Umbilical cord (tissue), 2 donors: Measurements from ENCODE around the gene WDR4. TPM values are rescaled to one million over a fixed set of nuclear protein-coding genes. Genes with fewer than 3 reads are reported as not detected.
"Not testable (repeated sequence)": the region's sequence is repeated elsewhere in the genome, so short reads cannot be mapped to it uniquely, and the experiment has no call there.

Source experiments
- DNase-seq: peaks from one replicate; pipeline ENCODE4 v3.0.0-alpha.2; 2015; ENCODE audit warnings: low spot score
- total RNA-seq: library from RNA; depleted of rRNA; stranded (reverse); fragments of >200 nt; gene quantifications from one replicate; pipeline ENCODE4 v1.2.3, GENCODE V29; 2014; ENCODE audit warnings: low replicate concordance; ENCODE audit not compliant: insufficient read depth

WDR4 gene
- total RNA-seq, 1 donor from 2014 or later, result 18.5 TPM

DNA sequence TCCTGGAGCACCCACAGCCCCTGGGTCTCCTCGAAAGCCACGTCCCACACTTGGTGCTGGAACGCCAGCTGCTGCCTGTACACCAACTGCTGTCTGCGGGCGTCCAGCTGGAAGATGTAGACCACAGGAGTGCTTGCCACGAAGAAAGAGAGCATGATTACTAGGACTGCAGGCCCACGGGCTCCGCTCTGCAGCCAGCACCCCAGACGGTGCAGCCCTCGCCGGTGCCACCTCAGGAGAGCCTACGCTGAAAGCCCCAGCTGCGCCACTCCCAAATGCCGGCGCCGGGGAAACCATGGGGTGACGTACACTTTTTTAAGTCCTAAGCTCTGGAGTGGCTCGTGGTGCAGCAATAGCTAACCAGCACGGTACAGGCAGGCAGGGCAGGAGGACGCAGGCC is 25.7 kb downstream of the WDR4 start:
- no peak for DNase-seq

DNA sequence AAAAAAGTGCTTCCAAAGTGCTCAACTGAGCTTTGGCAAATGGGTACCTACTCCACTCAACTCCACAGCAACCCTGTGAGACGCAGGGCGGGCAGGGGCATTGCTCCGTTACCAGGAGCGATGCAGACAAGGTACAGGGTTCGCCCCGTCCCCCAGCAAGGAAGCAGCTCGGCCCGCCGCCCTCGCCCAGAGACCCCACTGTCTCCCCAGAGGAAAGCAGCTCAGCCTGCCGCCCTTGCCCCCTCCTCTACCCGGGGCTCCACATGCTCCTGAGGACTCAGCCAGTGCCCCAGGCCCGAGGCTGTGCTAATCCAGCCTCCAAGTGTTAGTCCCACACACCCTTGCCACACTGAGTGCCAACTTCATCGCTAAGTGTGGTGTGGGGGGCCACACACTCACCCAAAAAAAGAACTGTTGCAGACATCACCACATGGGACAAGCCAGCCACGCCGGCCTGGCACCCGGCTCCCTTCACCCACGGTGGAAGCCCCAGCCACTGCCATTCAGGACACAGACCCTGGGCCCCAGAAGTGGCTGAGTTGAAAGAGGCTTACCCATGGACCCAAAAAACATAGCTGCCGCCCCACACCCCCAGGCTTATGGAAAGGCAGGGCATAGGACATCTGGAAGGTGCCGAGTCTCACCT is 26.3 kb downstream of the WDR4 start:
- DNase-seq, result no peak

GRCh38 chr21:42851812-42852665 is 27.3 kb downstream of the WDR4 start:
- DNase-seq, result no peak

DNA sequence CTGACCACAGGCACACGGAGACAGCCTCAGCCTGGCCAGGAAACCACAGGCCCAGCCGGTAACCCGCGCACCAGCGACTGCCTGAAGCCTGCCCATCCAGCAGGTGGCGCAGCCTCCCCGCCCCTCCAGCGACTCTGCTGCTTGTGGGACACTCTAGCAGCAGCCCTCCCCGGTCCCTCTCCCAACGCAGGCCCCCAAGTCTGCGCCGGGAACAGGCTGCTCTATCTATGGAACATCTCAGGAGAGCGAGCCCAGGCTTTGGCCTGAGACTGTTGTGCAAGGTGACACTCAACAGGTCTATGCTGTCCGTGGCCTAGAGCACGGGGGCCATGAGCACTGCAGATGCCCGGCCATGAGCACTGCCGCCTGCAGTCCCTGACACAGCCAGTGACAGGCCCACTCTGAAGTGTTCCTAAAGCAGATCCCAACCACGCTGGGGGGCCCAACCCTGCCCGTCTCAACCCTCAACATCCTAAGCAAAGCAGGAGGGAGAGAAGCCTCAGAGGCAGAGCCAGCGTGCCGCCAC is 28.4 kb downstream of the WDR4 start:
- no peak for DNase-seq

DNA sequence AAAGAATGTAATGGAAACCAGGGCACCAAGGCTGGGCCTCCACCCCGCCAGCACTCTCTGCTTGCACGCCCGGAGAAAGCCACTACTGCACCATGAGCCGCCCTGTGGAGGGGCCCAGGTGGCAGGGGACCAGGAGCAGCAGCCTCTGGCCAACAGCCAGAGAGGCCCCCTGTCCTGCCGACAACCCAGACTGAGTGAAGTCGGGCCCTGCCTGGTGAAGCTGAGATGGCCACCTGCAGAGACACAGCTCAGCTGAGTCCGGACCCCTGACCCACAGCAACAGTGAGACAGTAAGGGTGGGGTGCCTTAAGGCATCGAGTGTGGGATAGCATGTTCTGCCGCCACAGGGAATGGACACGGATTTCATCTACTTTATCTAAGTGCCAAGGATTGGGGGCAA is 28.9 kb downstream of the WDR4 start:
- no peak for DNase-seq

- no peak for DNase-seq
These were observed 29.5 kb downstream of the WDR4 start for GRCh38 chr21:42849759-42850412.

DNA sequence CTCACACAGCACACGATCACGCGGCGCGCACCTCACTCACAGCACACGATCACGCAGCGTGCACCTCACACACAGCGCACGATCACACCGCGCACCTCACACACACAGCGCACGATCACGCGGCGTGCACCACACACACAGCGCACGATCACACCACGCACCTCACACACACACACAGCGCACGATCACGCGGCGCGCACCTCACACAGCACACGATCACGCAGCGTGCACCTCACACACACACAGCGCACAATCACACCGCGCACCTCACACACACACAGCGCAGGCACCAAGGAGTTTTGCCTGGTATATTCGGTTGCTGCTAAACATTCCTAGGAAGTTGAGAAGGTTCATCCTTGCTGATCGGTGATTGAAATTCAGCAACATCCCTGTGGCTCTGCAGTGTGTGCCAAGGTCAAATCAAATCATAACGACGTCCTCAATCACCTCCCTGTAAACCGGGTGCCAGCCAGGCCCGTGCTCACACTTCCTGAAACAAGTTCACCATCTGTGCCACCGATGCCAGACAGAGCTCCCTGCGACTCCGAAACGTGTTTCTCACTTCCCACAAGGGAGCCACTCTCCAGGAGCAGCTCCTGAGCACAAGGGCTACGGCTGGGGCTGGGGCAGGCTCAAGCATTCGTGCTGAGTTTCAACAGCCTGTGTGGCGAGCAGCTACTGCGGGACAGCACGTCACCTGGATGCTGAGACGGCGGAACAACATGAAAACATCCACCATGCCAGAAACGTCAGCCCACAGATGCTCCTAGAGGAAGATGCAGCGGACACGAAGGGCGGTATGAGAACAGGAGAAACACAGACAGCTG is 30.2 kb downstream of the WDR4 start:
- no peak for DNase-seq

- not testable (repeated sequence) for DNase-seq
These were observed 31.0 kb downstream of the WDR4 start for GRCh38 chr21:42848144-42848931.

GRCh38 chr21:42847726-42848125 is 31.6 kb downstream of the WDR4 start:
- no peak for DNase-seq

DNA sequence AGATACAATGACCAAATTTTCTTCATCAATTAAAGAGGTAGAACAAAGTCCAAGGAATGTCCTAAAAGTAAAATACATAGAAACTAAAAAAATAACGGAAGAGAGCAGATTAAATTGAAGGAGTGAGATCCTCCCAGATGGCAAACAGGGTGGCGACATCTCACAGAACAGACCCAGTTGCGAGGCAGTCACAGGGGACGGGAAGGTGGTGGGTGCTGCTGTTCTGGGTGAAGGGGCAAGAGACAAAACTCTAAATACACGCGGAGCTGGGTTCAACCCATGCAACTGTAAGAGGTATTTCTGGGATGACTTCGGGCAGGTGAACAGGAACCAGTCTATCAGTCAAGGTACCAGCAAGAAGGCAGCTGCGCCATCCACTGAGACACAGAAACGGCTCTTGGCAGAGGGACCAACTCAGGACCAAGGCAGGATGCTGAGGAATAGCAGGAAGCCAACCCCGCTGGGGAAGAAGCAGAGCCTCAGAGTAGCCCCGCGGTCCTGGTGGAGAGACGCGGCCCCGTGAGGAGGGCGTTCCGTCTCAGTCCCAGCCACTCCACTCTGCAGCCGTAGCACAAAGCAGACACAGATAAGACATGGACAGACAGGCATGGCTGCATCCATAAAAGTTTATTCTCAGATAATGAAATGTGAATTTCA is 32.2 kb downstream of the WDR4 start:
- DNase-seq, result no peak

GRCh38 chr21:42846221-42846620 is 33.1 kb downstream of the WDR4 start:
- no peak for DNase-seq

DNA sequence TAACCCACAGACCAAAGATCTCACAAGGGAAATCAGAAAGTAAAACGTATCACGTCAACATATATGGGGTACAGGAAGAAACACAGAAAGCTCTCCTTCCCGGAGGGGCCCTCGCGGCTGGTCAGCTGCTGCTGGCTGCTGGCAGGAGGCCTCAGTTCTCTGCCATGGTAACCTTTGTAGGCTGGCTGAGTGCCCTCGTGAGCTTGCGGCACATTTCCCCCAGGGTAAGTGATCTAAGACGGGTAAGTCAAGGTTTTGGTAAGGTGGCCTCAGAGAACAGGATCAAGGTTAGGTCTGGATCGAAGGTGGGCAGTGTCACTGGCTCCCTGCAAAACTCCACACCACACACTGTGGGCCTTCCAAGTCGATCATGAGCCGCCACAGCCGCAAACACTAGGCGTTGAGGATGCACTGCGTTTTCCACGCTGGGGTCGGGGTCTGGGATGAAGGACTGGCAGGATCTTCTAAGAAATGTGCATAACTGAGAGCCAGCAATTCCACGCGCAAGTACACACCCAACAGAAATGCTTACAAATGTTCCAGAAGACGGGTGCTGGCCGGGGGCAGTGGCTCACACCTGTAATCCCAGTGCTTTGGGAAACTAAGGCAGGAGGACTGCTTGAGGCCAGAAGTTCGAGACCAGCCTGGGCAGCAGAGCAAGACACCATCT is 33.9 kb downstream of the WDR4 start:
- DNase-seq, result no peak

- no peak for DNase-seq
These were observed 34.8 kb downstream of the WDR4 start for GRCh38 chr21:42844411-42845113.

DNA sequence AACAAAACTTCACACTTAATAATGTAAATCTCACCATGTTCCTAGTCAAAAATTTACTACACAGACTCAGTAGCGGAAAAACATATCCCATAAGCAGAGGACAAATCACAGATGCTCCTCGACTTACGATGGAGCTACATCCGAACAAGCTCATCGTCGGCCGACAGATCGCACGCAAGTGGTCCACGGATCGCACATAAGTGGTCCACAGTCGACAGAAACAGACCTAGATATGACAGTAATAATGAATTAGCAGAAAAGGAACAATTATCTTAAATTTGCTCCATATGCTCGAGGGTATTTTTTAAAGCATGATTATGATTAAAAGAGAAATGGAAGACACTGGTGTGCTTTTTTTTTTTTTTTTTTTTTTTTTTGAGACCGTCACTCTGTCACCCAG is 36.3 kb downstream of the WDR4 start:
- DNase-seq, result no peak

GRCh38 chr21:42841916-42842655 is 37.3 kb downstream of the WDR4 start:
- not testable (repeated sequence) for DNase-seq

- DNase-seq, result no peak
These were observed 38.0 kb downstream of the WDR4 start for GRCh38 chr21:42841156-42841915.

DNA sequence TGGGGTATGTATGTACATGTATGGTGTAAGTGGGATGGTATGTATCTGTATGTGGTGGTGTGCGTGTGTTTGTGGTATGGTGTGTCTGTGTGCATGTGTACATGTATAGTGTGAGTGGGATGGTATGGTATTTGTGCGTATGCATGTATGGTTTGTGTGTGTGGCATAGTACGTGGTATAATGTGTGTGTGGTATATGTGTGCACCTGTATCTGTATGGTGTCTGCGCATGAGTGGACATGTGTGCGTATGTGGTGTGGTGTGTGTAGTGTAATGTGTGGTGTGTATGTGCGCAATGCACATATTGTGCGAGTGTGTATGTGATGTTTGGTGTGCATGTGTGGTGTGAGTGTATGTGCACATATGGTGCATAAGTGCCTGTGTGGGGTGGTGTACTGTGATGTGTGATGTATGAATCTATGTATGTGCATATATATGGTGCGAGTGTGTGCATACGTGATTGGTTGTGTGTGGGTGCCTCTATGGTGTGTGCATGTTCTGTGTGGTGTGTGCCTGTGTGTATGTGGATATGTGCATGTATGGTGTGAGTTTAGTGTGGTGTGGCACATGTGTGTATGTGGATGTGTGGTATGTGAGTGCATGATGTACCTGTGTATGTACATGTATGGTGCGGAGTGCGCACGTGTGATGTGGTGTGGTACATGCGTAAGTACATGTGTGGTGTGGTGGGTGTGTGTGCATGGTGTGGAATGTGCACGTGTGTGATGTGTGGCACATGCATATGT is 38.8 kb downstream of the WDR4 start:
- no peak for DNase-seq
